HL-60 (cell line): ENCODE results near the gene YBEY.

ENCODE experiments used
- CTCF ChIP-seq: IDR thresholded peaks from one replicate; pipeline ENCODE4 v1.5.1; 2011; ENCODE audit warnings: low read length, control low read depth, inconsistent platforms; ENCODE audit not compliant: insufficient read depth
- GABPA ChIP-seq: IDR thresholded peaks from 2 replicates; pipeline ENCODE4 v1.6.1; 2012; ENCODE audit warnings: low read depth

DNA sequence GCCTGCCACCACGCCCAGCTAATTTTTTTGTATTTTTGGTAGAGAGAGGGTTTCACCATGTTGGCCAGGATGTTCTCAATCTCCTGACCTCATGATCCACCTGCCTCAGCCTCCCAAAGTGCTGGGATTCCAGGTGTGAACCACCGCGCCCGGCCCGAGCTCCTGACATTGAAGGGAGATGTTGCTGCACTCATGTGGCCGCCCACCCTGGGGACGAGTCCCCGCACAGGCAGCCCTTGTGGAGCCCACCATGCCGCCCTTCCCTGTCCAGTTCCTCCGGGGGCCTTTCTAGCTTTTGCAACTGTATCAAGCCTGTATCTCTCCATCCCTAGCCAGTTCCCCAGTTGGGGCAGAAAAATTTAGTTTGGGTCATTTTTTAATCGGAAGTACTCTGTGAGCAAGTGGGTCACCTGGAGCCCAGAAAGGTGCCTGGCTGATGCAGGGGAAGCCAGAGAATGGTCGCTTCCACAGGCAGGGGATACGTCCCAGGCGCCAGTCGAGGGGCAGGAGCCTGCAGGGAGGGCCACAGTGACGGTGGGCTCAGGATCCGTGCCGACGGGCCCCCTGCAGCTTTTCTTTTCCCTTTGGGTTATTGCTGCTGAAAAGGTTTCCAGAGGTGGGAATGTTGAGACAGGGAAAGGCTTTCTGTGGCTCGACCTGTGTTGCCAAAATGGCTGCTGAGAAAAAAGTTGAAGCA is 58.2 kb downstream of the YBEY start:
- no peak for TF ChIP-seq CTCF
- TF ChIP-seq GABPA: no peak
